Psoas muscle (tissue), 8 donors: ENCODE results near the gene GGT5. TPM values are rescaled to one million over a fixed set of nuclear protein-coding genes. Genes with fewer than 3 reads are reported as not detected.
"Not testable (repeated sequence)": the region's sequence is repeated elsewhere in the genome, so short reads cannot be mapped to it uniquely, and the experiment has no call there.

ENCODE experiments used
- ATAC-seq, 4 donors: fragments of 200-7000 bp; cut with Tn5 transposase; one replicate each; pipeline ENCODE4 v1.9.1; 2020; ENCODE audit warnings: moderate library complexity in 3 of 4, mild to moderate bottlenecking in 2 of 4
- DNase-seq, 2 donors: peaks; one replicate each; pipeline ENCODE4 v3.0.0-alpha.2; 2020
- H3K27ac ChIP-seq: fragments of 200-600 bp; one replicate; pipeline ENCODE4 v1.8.0; 2022
- H3K27me3 ChIP-seq, 3 donors: fragments of 200-600 bp in 1 of 3; one replicate each; pipeline versions ENCODE4 v1.6.1 to v1.8.0; 2013 to 2022; ENCODE audit warnings: low read length in 2 of 3, mild to moderate bottlenecking in 2 of 3, moderate library complexity in 1 of 3; ENCODE audit not compliant: insufficient read depth in 3 of 3
- H3K36me3 ChIP-seq, 2 donors: fragments of 200-600 bp in 1 of 2; one replicate each; pipeline versions ENCODE4 v1.6.1 to v1.8.0; 2013 to 2022; ENCODE audit warnings: low read depth in 1 of 2, mild to moderate bottlenecking in 1 of 2, moderate library complexity in 1 of 2; ENCODE audit not compliant: insufficient read depth in 1 of 2
- H3K4me1 ChIP-seq: fragments of 200-600 bp; one replicate; pipeline ENCODE4 v1.8.0; 2022
- H3K4me3 ChIP-seq: fragments of 200-600 bp; one replicate; pipeline ENCODE4 v1.8.0; 2022; ENCODE audit warnings: mild to moderate bottlenecking
- H3K9me3 ChIP-seq: fragments of 200-600 bp; one replicate; pipeline ENCODE4 v1.8.0; 2022
- CTCF ChIP-seq: fragments of 200-600 bp; IDR thresholded peaks from one replicate; pipeline ENCODE4 v1.8.0; 2022; ENCODE audit warnings: antibody characterized with exemption
- WGBS, 3 donors: extraction: QIAGEN DNeasy Blood & Tissue Kit; methylation state at CpG; one replicate each; pipeline versions ENCODE4 v1.1.6 to v1.1.7; 2013; 5-methylcytosine and 5-hydroxymethylcytosine counted together
- intact Hi-C, 2 donors: fragments of 100-400 bp; cut with DNase I; formaldehyde crosslinking; loops; one replicate each; pipeline versions ENCODE4 v1.11.0 to v1.14.2; 2022
- polyA plus RNA-seq, 3 donors: library from polyadenylated mRNA; stranded (reverse); fragments of 200-250 nt; gene quantifications; one replicate each; pipeline ENCODE4 v1.2.3, GENCODE V29; 2013
- total RNA-seq, 4 donors: library from RNA; stranded (reverse); fragmentation: NEBNext Ultra II Directional in 2 of 4; extraction: Animal tissue kit (Norgen Biotek cat#: 25700) in 2 of 4; gene quantifications; one replicate each; pipeline versions ENCODE4 v1.2.1 to v1.2.4, GENCODE V29; 2021 to 2023
- donor health status: healthy with polysubstance abuse.
- donor health status: DM: no; HTN: no; CAD: no; lungs with moderate emphysema.
- donor health status: Bipolar disorder and iron deficiency.
- donor health status: healthy.
- donor health status: DM: yes; HTN: yes; CAD: no.
- donor health status: DM: no; HTN: no; CAD: no.
- donor health status: DM: no; HTN: no; CAD: no.
- donor health status: DM: yes; HTN: yes; CAD: no.

The GGT5 gene
- total and polyA plus RNA-seq, 7 donors, result 7.3 to 13.7 (median 9.8) TPM

- TF ChIP-seq CTCF, result no peak
- DNase-seq (no peak), ATAC-seq (peak in 3 of 4 donors; percentile 22 to 59 (median 38))
- 12 to 23% (median 21%) methylated on average over 4 of the region's 4 CpGs for WGBS, 3 donors
- intact Hi-C loops, result no loop called here
- Histone ChIP-seq H3K4me3 (no peak overlapping the region), H3K4me1 (peaks cover 72% of the 10 kb centered on the region), H3K36me3 (no peaks in the 10 kb centered on the region), H3K27me3 (no peaks in the 10 kb centered on the region), H3K27ac (peak overlapping the region; percentile 47), H3K9me3 (no peaks in the 10 kb centered on the region)
Observed at GRCh38 chr22:24289114-24289513, 44.2 kb upstream of the GGT5 start.

- Histone ChIP-seq H3K4me1 (peaks cover 72% of the 10 kb centered on the region), H3K27ac (peak overlapping the region; percentile 47)
- H3K27me3 ChIP-seq, DNase-seq, H3K9me3 ChIP-seq, H3K36me3 ChIP-seq, intact Hi-C loops, H3K4me3 ChIP-seq: not testable (repeated sequence)
- 41 to 43% (median 42%) methylated on average over 5 to 6 of the region's 6 CpGs for WGBS, 3 donors
- peak; percentile 13 to 19 (median 16) for ATAC-seq
Observed at GRCh38 chr22:24287801-24288200, 42.9 kb upstream of the GGT5 start.

GRCh38 chr22:24287212-24287611 lies 42.3 kb upstream of the GGT5 start:
- WGBS, 3 donors, result 19 to 63% (median 38%) methylated on average over 3 to 8 of the region's 9 CpGs
- intact Hi-C loops, H3K4me3 ChIP-seq, H3K27me3 ChIP-seq, H3K9me3 ChIP-seq, H3K36me3 ChIP-seq, DNase-seq: not testable (repeated sequence)
- Histone ChIP-seq H3K27ac (peak overlapping the region; percentile 47), H3K4me1 (peaks cover 72% of the 10 kb centered on the region)
- peak; percentile 21 to 58 (median 51) for ATAC-seq

- H3K27me3 ChIP-seq, result no peaks in the 10 kb centered on the region
- H3K36me3 ChIP-seq, result peaks cover 0 to 4% of the 10 kb centered on the region in 2 donors
- H3K9me3 ChIP-seq, result no peaks in the 10 kb centered on the region
- no peak for TF ChIP-seq CTCF
- no peak overlapping the region for H3K27ac ChIP-seq
- peaks cover 52% of the 10 kb centered on the region for H3K4me1 ChIP-seq
- H3K4me3 ChIP-seq, result no peak overlapping the region
- WGBS, 3 donors, result 56 to 68% (median 56%) methylated on average over 4 of the region's 4 CpGs
- ATAC-seq (peak in 1 of 4 donors; percentile 29), DNase-seq (no peak)
- intact Hi-C loops, result no loop called here
Observed at GRCh38 chr22:24285245-24285644, 40.4 kb upstream of the GGT5 start.

- peaks cover 0 to 4% of the 10 kb centered on the region in 2 donors for H3K36me3 ChIP-seq
- intact Hi-C loops, result no loop called here
- peaks cover 47% of the 10 kb centered on the region for H3K4me1 ChIP-seq
- no peak for TF ChIP-seq CTCF
- no peaks in the 10 kb centered on the region for H3K27me3 ChIP-seq
- H3K4me3 ChIP-seq, result no peak overlapping the region
- DNase-seq (no peak), ATAC-seq (peak in 3 of 4 donors; percentile 55 to 63 (median 57))
- no peaks in the 10 kb centered on the region for H3K9me3 ChIP-seq
- no peak overlapping the region for H3K27ac ChIP-seq
- WGBS, 3 donors, result 71 to 76% (median 75%) methylated on average over 2 of the region's 2 CpGs
Observed at GRCh38 chr22:24284747-24285203, 39.9 kb upstream of the GGT5 start.

- H3K27ac ChIP-seq, result no peak overlapping the region
- H3K36me3 ChIP-seq, result peaks cover 0 to 11% of the 10 kb centered on the region in 2 donors
- WGBS, 3 donors, result 66 to 82% (median 73%) methylated on average over 2 of the region's 2 CpGs
- H3K4me3 ChIP-seq, result no peak overlapping the region
- peaks cover 32% of the 10 kb centered on the region for H3K4me1 ChIP-seq
- H3K27me3 ChIP-seq, result no peaks in the 10 kb centered on the region
- no peak for DNase-seq
- intact Hi-C loops, result no loop called here
- no peak for ATAC-seq
- H3K9me3 ChIP-seq, result no peaks in the 10 kb centered on the region
- no peak for TF ChIP-seq CTCF
Observed at GRCh38 chr22:24282401-24282800, 37.5 kb upstream of the GGT5 start.

- H3K4me1 ChIP-seq, result peaks cover 18% of the 10 kb centered on the region
Observed at GRCh38 chr22:24280363-24280762, 35.5 kb upstream of the GGT5 start.

More at GRCh38 chr22:24280363-24280762, 35.5 kb upstream of the GGT5 start:
- H3K9me3 ChIP-seq, H3K4me3 ChIP-seq, intact Hi-C loops, ATAC-seq, DNase-seq, H3K27me3 ChIP-seq, H3K27ac ChIP-seq: not testable (repeated sequence)
- peaks cover 0 to 17% of the 10 kb centered on the region in 2 donors for H3K36me3 ChIP-seq
- WGBS, 3 donors, result 93% methylated on average over 1 of the region's 1 CpG
